HG03280 (cell line): ENCODE data around the gene NFATC1.

Experiments used
- ATAC-seq: cut with Tn5 transposase; IDR thresholded peaks from one replicate; pipeline ENCODE4 v1.9.1; 2021; ENCODE audit warnings: mild to moderate bottlenecking, moderate library complexity; ENCODE audit not compliant: unreplicated experiment

NFATC1 gene

GRCh38 chr18:79547413-79548076 lies 151.8 kb downstream of the NFATC1 start:
- ATAC-seq = no peak

DNA sequence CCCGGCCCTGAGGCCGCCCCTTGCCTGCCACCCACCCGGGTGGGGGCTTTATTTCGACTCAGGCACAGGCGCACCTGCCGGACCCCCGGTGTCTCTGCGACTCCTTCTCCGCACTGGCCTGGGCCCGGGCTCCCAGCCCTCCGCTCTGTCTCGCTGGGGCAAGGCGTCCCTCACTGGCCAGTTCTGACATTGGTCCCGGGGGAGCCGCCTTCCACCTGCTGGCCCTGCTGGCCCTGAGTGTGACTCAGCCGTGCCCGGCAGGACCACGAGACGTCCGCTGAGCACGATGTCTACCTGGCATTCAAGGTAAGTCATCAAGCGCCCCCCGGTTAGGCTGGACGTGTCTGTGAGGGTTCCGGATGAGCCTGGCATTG lies 152.3 kb downstream of the NFATC1 start:
- ATAC-seq = no peak

- ATAC-seq = no peak
Measured at GRCh38 chr18:79548621-79548985, 152.9 kb downstream of the NFATC1 start.

DNA sequence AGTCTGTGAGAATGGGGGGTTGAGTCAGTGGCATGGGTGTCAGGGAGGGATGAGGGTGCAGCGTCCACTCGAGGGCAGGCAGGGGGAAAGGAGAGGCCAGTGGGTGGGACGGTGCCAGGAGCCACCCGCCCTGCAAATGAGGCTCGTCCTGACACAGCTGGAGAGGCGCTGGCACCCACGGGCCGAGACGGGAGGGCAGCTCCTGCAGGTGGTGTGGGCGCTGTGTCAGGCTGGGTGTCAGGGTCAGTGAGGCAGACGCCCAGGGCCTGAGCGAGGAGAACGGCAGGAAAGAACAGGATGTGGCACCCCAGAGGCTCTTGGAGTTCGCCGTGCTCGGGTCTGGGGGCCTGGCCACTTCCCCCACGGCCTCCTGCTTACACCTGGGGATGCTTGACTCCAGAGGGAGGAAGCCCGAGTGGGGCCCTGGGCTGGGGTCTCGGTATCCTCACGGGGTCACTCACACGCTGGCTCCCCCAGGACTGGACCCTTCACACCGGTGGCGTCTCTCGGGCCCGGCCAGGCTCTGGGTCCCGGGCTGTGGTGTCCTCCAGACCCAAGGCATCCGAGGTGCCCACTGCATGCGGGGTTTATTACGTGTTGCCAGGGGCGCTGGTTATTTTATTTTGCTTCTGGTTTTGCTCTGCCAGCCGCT lies 153.4 kb downstream of the NFATC1 start:
- ATAC-seq = no peak

DNA sequence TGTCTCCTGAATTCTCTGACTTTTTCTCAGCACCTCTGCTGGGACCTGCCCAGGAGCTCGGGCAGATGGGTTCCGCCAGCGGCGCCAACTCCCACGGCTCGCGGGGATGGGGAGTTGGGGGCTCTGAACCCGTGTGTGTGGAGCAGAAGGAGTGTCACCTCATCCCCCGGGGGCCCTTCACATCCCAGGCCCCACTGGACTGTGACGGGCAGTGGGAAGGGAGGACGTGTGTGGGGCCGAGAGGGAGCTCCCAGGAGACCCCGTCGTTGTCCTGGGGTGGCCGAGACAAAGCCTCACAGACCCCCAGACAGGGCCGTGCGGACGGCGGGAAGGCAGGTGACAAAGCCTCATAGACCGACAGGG lies 153.9 kb downstream of the NFATC1 start:
- ATAC-seq = no peak

DNA sequence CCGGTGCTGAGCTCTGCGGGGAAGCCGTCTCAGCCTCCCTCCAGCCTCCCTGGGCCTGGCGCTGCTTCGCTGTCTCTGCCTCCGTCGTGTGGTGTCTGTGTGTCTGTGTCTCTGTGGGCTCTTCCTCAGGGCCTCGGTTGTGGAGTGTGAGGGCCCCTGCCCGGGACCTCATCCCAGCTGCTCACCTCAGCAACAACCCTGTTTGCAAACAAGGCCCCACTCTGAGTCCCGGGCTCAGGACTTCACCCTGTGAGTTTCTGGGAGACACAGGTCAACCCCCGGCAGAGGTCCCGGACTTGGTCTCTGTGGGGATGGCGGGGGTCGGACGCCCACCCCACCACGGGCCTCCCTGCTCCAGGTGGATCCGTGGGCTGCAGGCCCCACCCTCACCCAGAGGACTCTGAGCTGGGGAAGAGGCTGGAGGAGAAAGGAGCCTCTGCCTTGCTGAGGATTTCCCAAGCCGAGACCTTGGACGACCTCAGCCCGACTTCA lies 156.5 kb downstream of the NFATC1 start:
- ATAC-seq = no peak

- ATAC-seq = no peak
Measured at GRCh38 chr18:79552696-79553095, 157.0 kb downstream of the NFATC1 start.

DNA sequence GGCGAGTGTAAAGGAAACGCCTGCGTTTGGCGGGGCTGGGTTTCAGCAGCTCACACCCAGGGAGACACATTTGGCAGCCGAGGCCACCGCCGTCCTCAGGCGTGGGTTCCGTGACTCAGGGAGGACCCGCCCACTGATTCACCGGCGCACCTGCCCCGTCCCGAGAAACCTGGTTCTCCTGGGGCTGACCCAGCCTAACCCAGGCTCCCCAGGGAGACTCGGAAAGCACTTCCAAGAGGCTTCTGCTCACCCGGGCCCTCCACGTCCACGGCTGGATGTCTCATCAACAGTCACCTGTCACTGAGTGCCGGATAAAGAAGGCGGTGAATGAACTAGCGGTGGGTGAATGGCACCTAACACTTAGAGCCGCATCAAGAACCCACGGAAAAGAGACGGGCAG lies 157.4 kb downstream of the NFATC1 start:
- no peak for ATAC-seq

GRCh38 chr18:79553696-79554095 lies 158.0 kb downstream of the NFATC1 start:
- ATAC-seq = no peak

DNA sequence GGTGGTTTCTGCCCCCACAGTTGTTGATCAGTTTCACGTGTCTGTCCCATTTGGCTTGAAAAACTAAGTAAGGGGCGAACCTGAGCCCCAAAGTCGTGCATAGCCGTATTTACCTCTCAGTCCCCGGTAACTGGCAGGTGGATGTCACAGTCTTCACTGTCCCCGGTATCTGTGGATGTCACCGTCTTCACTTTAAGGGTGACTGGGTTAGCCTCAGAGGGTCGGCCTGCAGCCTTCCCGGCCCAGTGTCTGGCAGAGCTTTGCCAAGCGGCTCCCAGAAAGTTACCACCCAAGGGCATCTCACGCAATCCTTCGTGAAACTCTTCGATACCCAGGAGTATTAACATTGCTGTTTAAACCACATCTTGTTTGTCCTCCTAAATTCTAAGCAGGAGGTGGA lies 158.6 kb downstream of the NFATC1 start:
- ATAC-seq = no peak

GRCh38 chr18:79554945-79555645 lies 159.4 kb downstream of the NFATC1 start:
- no peak for ATAC-seq

DNA sequence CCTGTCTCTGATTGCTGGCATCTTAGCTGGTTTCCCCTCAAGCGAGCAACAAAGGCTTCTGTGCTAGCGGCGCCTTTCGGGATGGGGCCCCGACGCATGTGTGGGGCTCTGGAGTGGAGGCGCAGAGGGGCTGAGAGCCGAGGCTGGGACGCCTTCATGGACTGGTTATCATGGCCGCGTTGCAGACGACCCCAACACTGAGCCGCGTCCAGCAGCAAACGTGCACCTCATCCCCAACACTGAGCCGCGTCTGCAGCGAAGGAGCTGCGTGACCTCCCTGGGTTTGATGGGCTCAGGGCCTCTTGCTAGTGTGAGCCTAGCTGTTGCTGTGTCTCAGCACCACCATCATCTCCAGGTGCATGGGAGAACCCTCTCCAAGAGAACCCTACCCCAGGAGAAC lies 160.2 kb downstream of the NFATC1 start:
- no peak for ATAC-seq

DNA sequence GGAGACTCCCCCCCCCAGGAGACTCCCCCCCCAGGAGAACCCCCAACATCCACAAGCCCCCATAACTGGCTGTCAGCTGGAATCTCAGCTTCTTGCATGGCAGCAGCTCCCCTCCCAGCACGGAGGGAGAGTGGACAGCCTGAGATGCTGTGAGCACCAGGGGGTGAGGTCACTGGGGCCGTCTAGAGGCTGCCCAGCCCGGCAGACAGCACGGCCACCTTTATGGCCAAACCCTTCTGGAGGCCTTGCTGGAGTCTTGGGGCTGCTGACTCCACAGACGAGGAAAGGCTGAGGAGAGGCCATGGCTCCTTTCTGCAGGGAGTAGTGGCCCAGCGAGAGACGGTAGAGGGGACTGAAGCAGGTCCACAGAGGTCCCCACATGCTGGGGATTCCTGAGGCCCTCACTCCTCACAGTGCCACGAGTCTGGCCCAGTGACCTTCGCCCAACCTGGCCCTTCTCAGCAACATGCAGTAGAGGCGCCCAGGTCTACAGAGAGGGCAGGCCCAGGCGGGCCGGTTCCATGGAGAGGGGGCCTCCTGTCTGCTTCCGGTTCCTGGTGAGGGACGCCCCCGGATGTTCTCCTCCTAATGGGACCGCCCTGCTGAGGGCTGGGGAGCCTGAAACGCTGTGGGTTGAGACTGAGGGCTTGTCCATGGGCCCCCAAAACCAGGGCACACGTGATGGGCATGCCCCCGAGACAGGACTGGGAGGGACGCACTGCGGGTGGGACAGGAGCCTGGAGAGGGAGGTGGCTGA lies 161.3 kb downstream of the NFATC1 start:
- no peak for ATAC-seq

DNA sequence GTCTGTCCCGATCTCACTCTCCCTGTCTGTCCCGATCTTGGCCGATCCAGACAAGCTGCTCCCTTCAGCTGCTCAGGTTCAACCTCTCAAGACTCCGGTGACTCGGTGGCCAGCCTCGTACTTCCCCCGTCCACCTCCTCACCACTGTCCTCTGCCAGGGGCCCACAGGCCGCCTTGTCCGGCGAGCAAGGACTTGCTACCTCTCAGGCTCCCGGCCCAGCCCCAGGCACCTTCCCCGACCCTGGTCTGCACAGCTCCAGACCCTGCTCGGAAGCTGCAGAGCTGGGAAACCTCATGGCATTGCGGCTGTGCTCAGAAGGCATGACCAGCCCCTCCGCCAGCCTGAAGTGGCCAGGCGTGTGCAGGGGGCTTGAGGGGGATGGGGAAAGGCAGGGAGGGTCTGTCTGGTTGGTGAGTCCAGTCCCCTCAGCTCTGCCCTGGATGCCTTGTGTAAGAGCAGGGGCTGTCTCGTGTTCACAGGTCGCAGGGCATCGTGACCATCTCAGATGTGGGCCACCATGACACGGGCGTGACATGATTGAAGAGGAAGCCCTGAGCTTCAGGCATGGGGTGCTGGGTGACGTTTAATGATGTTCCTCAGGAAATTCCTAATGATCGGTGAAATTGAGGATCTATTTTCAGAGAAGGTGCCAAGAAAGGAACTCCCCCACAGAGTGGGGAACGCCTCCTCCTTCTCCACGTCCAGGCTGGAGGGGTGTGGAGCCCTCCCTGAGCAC lies 162.6 kb downstream of the NFATC1 start:
- ATAC-seq = no peak

GRCh38 chr18:79558933-79559416 lies 163.2 kb downstream of the NFATC1 start:
- ATAC-seq = no peak

GRCh38 chr18:79559436-79559835 lies 163.7 kb downstream of the NFATC1 start:
- ATAC-seq = no peak

DNA sequence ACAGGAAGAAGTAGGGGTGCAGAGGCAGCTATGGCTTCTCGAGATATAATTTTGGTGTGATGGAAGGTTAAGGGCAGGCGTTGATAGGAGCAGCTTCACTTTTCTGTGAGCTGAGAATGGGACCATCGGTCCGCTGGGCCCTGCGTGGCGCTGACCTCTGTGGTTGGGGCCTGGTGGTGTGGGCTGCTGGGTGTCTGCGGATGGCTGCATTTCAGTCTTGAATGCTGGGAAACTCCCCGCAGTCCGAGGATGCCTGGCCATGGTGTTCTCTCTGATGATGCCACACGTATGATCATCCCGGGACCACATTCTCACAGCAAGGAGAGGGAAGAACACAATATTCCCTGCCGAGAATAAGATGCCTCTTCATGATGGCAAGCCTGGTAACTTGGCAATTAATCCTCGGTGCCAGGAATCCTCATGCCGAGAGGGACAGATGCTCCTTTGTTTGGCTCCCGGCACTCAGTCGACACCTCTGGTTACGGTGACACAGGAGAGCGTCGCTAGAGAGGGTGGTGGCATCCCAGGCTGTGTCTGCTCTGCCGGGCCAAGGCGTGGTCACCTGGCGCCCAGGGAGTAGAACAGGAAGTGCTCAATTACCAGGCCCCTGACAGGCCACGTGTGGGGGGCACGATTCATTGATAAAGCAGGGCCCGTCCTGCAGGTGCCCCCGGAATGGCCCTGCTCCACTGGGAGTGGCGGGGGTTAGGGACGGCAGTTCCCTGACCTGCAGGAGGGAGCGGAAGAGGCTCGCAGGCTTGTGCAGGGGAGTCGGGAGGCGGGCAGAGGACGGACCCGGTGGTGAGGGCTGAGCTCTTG lies 164.5 kb downstream of the NFATC1 start:
- no peak for ATAC-seq

DNA sequence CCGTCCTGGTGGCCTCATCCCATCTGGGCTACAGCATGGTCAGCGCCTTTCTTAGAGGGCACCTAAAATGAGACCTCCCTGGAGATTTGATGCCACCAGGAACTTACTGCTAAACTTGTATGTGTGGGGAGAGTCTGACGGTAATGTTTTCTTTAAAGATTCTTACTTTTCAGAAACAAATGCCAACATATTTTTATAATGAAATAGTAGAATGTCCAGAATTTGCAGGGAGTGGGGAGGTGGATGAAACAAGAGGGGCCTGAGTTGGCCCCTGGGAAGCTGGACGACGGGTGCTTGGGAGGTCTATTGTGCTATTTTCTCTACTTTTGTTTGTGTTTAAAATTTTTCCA lies 165.1 kb downstream of the NFATC1 start:
- ATAC-seq = no peak

- no peak for ATAC-seq
Measured at GRCh38 chr18:79563949-79564348, 168.2 kb downstream of the NFATC1 start.

DNA sequence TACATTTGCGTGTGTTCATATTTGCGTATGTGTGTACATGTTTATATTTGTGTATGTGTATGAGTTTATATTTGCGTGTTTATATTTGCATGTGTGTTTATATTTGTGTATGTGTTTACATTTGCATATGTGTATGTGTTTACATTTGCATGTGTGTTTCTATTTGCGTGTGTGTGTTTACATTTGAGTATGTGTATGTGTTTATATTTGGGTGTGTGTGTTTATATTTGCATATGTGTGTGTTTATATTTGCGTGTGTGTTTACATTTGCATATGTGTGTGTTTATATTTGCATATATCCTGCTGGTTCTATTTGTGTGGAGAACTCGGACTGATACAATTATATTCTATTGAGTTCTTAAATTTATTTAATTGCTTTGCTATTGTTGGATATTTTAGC lies 168.7 kb downstream of the NFATC1 start:
- ATAC-seq = no peak
